ELR (cell line): ENCODE measurements around the gene CROCC.

Source experiments
- DNase-seq: peaks from one replicate; pipeline ENCODE4 v3.0.0-alpha.2; 2015; ENCODE audit warnings: low read depth

Gene CROCC

DNA sequence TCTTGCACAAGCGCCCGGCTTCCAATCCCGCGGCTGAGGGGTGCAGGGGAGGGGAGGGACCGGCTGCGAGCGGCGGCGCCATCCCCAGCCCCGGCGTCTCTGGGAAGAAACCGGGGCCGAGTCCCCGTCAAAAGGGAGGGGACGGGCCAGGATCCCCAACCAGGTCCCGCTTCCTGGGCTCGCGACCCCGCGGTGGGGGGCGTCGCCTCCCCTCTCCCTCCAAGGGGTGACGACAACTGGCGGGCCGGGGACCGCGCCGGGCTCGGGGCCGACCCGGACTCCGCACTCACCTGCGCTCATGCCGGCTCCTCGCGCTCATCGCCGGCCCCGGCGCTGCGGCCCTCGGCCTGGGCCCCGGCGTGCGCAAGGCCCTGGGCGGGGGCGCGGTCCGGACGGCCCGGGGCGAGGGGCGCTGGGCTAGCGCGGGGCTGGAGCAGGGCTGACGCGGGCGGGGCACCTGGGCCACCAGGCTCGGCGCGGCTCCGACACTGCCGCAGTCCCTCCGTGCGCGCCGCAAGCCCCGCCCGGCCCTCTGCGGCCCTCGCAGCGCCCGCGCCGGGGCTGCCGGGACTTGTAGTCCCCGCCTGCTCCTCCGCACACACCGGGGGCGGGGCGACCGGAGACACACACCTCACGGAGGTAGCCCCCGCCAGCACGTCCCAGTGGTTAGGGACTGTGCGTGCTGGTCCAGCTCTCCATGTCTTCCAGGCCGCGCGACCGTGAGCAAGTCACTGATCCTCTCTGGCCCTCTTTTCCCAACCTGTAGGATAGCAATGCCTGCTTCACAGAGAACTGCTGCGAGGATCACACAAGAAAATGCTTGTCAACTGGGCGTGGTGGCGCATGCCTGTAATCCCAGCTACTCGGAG, 89.9 kb downstream of the CROCC start, which contains the start of gene ATP13A2:
ATP13A2 (minus strand) TSS at position 490 of the 869 bp plus-strand sequence; CDS start at position 300, 190 bp downstream.
- DNase-seq = peak; percentile 77

DNA sequence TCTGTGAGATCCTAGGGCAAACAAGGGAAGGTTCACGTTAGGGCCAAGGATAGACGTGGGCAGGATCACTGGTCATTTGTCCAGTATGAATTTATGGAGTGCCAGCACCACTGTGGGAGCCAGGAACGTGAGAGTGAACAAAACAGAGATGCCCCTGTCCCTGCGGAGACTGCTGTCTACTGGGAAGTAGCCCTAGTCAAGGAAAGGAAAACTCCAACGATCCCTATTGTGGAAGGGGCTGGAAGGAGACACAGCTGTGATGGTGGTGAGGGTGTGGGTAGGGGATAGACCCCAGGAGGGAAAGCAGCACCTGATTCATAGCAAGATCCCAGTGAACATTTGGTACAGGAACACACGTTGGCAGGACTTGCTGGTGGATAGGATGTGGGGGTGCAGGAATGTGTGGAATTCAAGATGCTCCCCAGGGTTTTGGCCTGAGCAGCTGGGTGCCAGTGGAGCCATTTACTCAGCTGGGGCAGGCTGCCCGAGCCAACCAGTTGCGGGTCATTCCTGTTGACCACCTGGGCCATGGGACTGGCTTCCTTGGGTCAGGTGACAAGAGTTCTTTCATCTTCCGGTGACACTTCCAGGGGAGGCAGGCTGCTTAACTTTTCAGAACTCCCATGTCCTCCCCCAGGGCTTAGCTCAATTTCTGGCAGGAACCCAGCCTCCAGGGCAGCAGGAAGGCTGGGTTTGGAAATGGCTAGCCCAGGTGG, 91.2 kb downstream of the CROCC start:
- DNase-seq = peak; percentile 33

DNA sequence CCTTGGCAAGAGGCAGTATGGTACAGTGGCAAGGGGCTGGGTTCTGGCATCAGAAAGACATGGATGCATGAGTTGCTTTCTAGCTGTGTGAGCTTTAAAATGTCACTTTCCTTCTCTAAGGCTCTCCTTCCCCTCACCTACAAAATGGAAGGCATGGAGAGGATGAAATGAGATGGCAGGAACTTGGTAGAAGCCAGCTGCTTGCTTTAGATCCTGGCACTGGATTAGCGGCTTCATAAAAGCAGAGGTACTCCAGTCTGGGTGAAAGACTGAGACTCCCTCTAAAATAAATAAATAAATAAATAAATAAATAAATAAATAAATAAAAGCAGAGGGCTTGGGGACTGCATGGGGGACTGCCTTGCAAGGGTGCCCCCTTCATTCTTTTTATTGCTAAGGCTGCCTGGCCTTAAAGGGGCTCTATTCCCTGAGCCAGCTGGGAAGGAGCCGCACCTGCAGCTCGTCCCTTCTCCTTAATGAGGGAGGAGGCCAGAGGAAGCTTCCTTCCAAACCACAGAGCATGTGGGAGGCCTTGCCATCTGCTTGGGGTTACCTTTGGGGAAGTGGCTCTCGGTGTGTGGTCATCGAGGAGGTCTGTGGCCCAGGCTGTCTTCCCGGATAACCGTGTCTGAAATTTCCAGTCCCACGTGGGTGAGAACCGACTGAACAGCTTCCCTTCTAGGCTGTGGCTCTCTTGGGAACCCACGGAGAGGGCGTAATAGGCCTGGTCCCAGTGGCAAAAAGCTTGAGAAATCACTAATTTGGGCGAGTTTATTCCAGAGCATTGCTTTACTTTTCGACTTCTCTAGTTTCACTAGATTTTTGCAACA, 92.0 kb downstream of the CROCC start:
- no peak for DNase-seq

DNA sequence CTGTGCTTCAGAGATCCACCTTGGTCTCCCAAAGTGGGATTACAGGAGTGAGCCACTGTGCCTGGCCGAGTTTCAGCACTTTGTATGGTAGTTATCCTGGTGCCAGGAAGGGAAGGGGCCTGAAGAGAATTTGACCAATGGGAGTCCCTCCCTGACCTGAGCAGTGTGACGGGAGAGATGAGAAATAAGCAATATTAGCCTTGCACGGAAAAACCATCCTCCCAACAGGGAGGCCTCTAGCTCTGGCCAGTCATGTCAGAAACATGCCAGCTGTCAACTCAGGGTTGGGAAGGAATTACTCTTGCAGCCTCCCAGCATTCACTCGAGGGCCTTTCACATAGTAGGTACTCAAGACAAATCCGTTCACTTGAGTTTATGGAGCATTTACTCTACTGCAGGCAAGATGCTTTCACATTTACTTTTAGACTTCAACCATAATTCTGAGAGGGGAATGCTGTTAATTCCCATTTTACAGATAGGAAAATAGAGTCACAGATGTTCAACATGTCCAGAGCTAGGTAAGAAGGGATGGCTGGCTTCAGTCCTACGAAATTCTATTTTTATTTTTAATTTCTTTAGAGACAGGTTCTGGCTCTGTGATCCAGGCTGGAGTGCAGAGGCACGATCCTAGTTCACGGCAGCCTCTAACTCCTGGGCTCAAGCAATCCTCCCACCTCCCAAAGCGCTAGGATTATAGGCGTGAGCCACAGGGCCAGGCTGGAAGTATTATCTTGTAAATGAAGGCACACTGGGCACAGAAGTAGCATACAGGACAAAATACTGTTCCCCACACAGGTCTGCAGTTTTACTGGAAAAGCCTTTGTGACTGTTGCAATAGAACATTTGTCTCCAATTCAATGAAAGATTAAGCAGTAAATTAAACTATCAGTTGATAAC, 93.2 kb downstream of the CROCC start:
- no peak for DNase-seq

DNA sequence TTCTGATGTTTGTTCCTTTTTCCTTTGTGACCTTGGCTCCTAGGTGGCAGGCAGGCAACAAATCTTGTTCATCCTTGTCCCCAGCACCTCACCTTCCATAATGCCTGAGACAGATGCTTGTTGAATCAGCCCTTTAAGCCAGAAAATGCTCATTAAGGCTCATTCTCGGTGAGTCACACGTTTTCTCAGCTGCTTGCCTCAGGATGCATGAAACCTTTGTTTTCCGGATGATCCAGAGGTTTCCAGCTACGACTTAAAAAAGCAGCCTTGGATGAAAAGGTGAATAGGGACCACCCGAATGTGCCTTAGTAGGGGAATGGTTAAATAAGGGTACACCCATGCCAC, 94.6 kb downstream of the CROCC start:
- DNase-seq = peak; percentile 63

DNA sequence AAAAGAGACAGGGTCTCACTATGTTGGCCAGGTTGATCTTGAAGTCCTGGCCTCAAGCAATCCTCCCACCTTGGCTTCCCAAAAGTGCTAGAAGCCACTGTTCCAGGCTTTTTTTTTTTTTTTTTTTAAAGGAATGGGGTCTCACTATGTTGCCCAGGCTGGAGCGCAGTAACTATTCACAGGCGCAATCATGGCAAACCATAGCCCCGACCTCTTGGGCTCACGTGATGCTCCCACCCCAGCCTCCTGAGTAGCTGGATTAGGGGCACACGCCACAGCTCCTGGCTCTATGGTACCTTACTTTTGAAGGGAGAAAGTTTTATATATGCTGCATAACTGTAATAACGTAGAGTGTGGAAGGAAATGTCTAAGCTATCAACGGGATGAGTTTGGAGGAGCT, 95.7 kb downstream of the CROCC start:
- no peak for DNase-seq

DNA sequence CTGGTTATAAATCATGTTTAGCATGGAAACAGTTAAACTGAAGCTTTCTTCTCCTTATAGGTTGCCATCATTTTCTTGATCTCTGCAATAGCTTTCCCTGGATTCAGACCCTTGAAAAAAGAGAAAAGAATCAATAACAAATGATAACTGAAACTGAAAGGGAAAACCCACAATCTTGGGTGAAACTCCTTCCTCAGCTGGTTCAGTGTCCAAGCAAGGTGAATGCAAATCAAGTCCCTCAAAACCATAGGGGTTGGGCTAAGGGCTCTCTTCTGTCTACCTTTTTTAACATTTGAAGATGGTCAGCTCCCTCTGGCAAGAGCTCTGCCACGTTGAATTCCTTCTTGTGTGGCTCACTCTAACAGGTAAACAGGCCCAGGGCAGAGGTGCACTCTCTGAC, 97.1 kb downstream of the CROCC start:
- no peak for DNase-seq

DNA sequence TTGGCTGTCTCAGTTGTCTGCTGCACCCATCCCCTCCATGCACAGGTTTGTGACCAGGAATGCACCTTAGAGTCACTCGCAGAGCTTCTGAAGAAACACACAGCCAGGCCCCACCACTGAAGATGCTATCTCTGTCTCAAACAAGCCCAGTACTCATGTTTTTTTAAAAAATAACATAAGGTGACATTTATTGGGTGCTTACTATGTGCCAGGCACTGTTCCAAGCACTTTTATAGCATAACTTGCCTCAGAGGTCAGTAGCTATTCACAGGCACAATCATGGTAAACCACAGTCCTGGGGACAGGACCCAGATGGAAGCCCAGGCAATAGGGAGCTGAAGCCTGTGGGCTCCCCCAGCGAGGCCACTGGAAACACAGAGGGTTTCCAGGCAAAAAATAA, 98.8 kb downstream of the CROCC start:
- no peak for DNase-seq

DNA sequence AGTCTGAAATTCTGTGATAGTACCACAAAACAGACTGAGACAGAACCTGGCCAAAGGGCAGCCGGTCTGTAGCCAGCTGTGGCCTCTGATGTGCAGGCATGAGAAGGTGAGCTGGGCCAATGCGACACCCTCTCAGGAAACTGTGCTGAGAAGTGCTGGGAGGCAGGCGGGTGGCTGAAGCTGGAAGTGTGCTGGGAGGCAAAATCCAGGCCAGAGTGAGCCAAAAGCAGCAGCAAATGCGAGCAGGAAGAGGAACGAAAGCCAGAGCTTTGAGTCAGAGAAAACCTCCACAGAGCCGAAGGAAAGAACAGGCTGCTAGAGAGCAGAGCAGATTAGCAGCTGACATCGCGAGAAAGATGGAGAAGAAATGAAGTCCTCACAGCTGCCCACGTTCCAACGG, 100.2 kb downstream of the CROCC start:
- DNase-seq = no peak
